Endothelial cell (in vitro differentiated cells): Measurements from ENCODE around the gene ZNF575. TPM values are rescaled to one million over a fixed set of nuclear protein-coding genes. Genes with fewer than 3 reads are reported as not detected.

Experiments used
- DNase-seq: peaks from one replicate; pipeline ENCODE4 v3.0.0; 2021; ENCODE audit warnings: low spot score
- H3K27ac Mint-ChIP-seq: one replicate; pipeline ENCODE4 v1.8.0; 2021; ENCODE audit warnings: mixed read lengths, inconsistent platforms; ENCODE audit not compliant: unreplicated experiment
- H3K27me3 Mint-ChIP-seq: one replicate; pipeline ENCODE4 v1.8.0; 2021; ENCODE audit warnings: mild to moderate bottlenecking, moderate library complexity, mixed read lengths, inconsistent platforms; ENCODE audit not compliant: unreplicated experiment
- H3K36me3 Mint-ChIP-seq: one replicate; pipeline ENCODE4 v1.8.0; 2021; ENCODE audit warnings: mild to moderate bottlenecking, low read depth, mixed read lengths, inconsistent platforms; ENCODE audit not compliant: unreplicated experiment
- H3K4me1 Mint-ChIP-seq: one replicate; pipeline ENCODE4 v1.8.0; 2021; ENCODE audit warnings: mild to moderate bottlenecking, mixed read lengths, inconsistent platforms; ENCODE audit not compliant: unreplicated experiment
- H3K4me3 Mint-ChIP-seq: one replicate; pipeline ENCODE4 v1.8.0; 2021; ENCODE audit warnings: mild to moderate bottlenecking, mixed read lengths, inconsistent platforms; ENCODE audit not compliant: unreplicated experiment
- H3K9me3 Mint-ChIP-seq: one replicate; pipeline ENCODE4 v1.8.0; 2021; ENCODE audit warnings: mixed read lengths, inconsistent platforms; ENCODE audit not compliant: unreplicated experiment
- CTCF ChIP-seq: fragments of 200-600 bp; sonication (generic); IDR thresholded peaks from one replicate; pipeline ENCODE4 v1.5.0; 2021; ENCODE audit warnings: antibody characterized with exemption; ENCODE audit not compliant: unreplicated experiment
- total RNA-seq: library from RNA; stranded (reverse); fragmentation: NEBNext Ultra II Directional; extraction: Animal tissue kit (Norgen Biotek cat#: 25700); gene quantifications from one replicate; pipeline ENCODE4 v1.2.1, GENCODE V29; 2021; ENCODE audit not compliant: unreplicated experiment

Gene ZNF575
- total RNA-seq, 1 donor from 2014 or later: 2.3 TPM

- no peak overlapping the region for H3K27ac Mint-ChIP-seq
- no peak overlapping the region for H3K4me3 Mint-ChIP-seq
- no peaks in the 10 kb centered on the region for H3K9me3 Mint-ChIP-seq
- H3K27me3 Mint-ChIP-seq: peaks cover 11% of the 10 kb centered on the region
- DNase-seq: no peak
- peaks cover 18% of the 10 kb centered on the region for H3K4me1 Mint-ChIP-seq
- H3K36me3 Mint-ChIP-seq: peaks cover 8% of the 10 kb centered on the region
- no peak for TF ChIP-seq CTCF
Observed at GRCh38 chr19:43581467-43581866, 48.5 kb downstream of the ZNF575 start.

- H3K36me3 Mint-ChIP-seq: peaks cover 8% of the 10 kb centered on the region
- no peaks in the 10 kb centered on the region for H3K9me3 Mint-ChIP-seq
- H3K27me3 Mint-ChIP-seq: peaks cover 8% of the 10 kb centered on the region
- H3K4me1 Mint-ChIP-seq: peaks cover 16% of the 10 kb centered on the region
- H3K27ac Mint-ChIP-seq: no peak overlapping the region
- no peak overlapping the region for H3K4me3 Mint-ChIP-seq
- DNase-seq: no peak
- no peak for TF ChIP-seq CTCF
Observed at GRCh38 chr19:43582495-43582894, 49.5 kb downstream of the ZNF575 start.

- no peaks in the 10 kb centered on the region for H3K9me3 Mint-ChIP-seq
- H3K36me3 Mint-ChIP-seq: peaks cover 12% of the 10 kb centered on the region
- DNase-seq: no peak
- H3K4me3 Mint-ChIP-seq: no peak overlapping the region
- peaks cover 5% of the 10 kb centered on the region for H3K27me3 Mint-ChIP-seq
- H3K27ac Mint-ChIP-seq: no peak overlapping the region
- H3K4me1 Mint-ChIP-seq: peaks cover 11% of the 10 kb centered on the region
- no peak for TF ChIP-seq CTCF
Observed at GRCh38 chr19:43584484-43584883, 51.5 kb downstream of the ZNF575 start.

Other genes with a start within 250 kb of the ZNF575 start
- 0.38 TPM for gene CD177, start 179.5 kb upstream of the ZNF575 start, total RNA-seq
- gene TEX101, start 118.3 kb upstream of the ZNF575 start, total RNA-seq: not detected
- gene LYPD3, start 67.6 kb upstream of the ZNF575 start, total RNA-seq: 0.67 TPM
- gene PHLDB3, start 28.4 kb upstream of the ZNF575 start, total RNA-seq: 9.6 TPM
- gene ETHE1, start 6.0 kb upstream of the ZNF575 start, total RNA-seq: 42.9 TPM
- 45.1 TPM for gene XRCC1, start 42.3 kb downstream of the ZNF575 start, total RNA-seq
- 3.4 TPM for gene PINLYP, start 42.6 kb downstream of the ZNF575 start, total RNA-seq
- gene IRGQ, start 62.9 kb downstream of the ZNF575 start, total RNA-seq: 48.6 TPM
- 10.7 TPM for gene ZNF576, start 63.4 kb downstream of the ZNF575 start, total RNA-seq
- gene SRRM5, start 78.9 kb downstream of the ZNF575 start, total RNA-seq: 0.26 TPM
- 97.7 TPM for gene ZNF428, start 86.4 kb downstream of the ZNF575 start, total RNA-seq
- 21.1 TPM for gene CADM4, start 106.7 kb downstream of the ZNF575 start, total RNA-seq
- gene PLAUR, start 137.0 kb downstream of the ZNF575 start, total RNA-seq: 16.3 TPM
- gene IRGC, start 182.9 kb downstream of the ZNF575 start, total RNA-seq: not detected
- 38.8 TPM for gene SMG9, start 221.8 kb downstream of the ZNF575 start, total RNA-seq
- gene KCNN4, start 247.8 kb downstream of the ZNF575 start, total RNA-seq: 0.28 TPM